ENCODE data around the gene ZNF827.

Gene ZNF827

GRCh38 chr4:145757188-145757587 is 181.4 kb downstream of the ZNF827 start:
- Mint-ChIP-seq H3K4me1 (ENCODE audit: low read depth) (peaks cover 5% of the 10 kb centered on the region), H3K9me3 (no peaks in the 10 kb centered on the region), H3K27me3 (ENCODE audit: low read depth) (no peaks in the 10 kb centered on the region), H3K27ac (no peak overlapping the region), H3K4me3 (no peak overlapping the region), H3K36me3 (ENCODE audit: low read depth) (peaks cover 17% of the 10 kb centered on the region)

DNA sequence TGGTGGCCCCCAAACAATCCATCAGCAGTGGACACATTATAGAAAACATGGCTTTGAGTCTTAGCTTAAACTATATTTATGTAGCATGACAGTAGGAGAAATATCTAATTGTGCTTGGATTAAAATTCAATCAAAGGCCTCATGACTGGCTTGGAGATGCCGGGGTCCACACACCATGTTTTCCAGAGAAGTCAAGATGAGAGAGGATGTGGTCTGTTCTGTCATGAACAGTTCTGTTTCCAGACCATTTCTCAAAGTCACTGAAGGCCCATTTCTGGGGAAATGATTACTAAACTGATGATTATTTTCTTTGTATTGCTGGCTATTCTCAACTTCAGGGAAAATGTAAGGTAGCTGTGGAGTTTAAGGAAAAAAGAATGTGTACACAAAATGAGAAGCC is 182.4 kb downstream of the ZNF827 start:
- Mint-ChIP-seq H3K36me3 (ENCODE audit: low read depth) (peaks cover 14% of the 10 kb centered on the region), H3K4me3 (no peak overlapping the region), H3K27me3 (ENCODE audit: low read depth) (no peaks in the 10 kb centered on the region), H3K4me1 (ENCODE audit: low read depth) (peaks cover 5% of the 10 kb centered on the region), H3K27ac (no peak overlapping the region), H3K9me3 (peaks cover 2% of the 10 kb centered on the region)

DNA sequence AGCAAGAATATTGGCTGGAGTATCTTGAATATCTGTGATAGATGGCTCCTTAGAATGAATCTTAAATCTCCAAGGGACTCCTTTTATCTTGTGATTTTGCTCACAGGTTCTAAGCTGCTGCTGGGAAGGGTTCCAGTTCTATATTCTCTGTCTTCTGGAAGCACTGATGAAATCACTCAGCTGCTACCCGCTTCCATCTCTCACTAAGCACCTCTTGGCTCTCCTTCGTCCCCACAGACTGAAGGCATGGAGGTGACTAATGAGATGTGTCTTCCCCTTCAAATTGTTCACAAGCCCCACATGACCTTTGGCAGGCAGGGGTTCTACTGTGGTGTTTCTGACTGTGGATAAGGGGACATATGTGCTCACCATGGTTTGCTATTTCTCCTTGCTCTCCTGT is 182.8 kb downstream of the ZNF827 start:
- Mint-ChIP-seq H3K27me3 (ENCODE audit: low read depth) (peaks cover 3% of the 10 kb centered on the region), H3K27ac (no peak overlapping the region), H3K4me1 (ENCODE audit: low read depth) (peaks cover 5% of the 10 kb centered on the region), H3K4me3 (no peak overlapping the region), H3K36me3 (ENCODE audit: low read depth) (peaks cover 14% of the 10 kb centered on the region), H3K9me3 (peaks cover 6% of the 10 kb centered on the region)

DNA sequence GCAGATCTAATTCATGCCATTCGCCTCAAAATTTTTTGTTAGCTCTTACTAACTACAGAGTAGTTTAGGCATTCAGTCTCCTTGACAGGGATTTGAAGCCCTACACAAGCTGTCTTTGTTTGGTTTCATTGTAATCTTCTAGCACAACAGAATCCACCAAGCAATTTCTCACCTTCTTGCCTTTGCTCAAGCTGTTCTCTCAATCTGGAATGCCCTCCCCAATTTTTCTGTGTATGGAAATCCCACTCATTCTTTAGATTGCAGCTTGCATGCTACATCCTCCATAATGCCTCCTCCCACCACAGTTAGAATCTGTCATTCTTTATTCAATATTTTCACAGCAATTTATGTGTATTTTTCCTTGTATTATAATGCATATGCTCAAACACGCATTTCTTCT is 195.0 kb downstream of the ZNF827 start:
- H3K36me3 Mint-ChIP-seq (ENCODE audit: low read depth): no peaks in the 10 kb centered on the region
- no peak overlapping the region for H3K27ac Mint-ChIP-seq
- no peak overlapping the region for H3K4me3 Mint-ChIP-seq
- H3K9me3 Mint-ChIP-seq: no peaks in the 10 kb centered on the region
- H3K4me1 Mint-ChIP-seq (ENCODE audit: low read depth): no peaks in the 10 kb centered on the region
- peaks cover 58% of the 10 kb centered on the region for H3K27me3 Mint-ChIP-seq (ENCODE audit: low read depth)

GRCh38 chr4:145740806-145741205 is 197.8 kb downstream of the ZNF827 start:
- Mint-ChIP-seq H3K36me3 (ENCODE audit: low read depth) (no peaks in the 10 kb centered on the region), H3K4me1 (ENCODE audit: low read depth) (no peaks in the 10 kb centered on the region), H3K27me3 (ENCODE audit: low read depth) (peaks cover 34% of the 10 kb centered on the region), H3K27ac (no peak overlapping the region), H3K4me3 (no peak overlapping the region), H3K9me3 (no peaks in the 10 kb centered on the region)

GRCh38 chr4:145739845-145740244 is 198.8 kb downstream of the ZNF827 start:
- Mint-ChIP-seq H3K4me1 (ENCODE audit: low read depth) (peaks cover 1% of the 10 kb centered on the region), H3K27me3 (ENCODE audit: low read depth) (peaks cover 29% of the 10 kb centered on the region)

GRCh38 chr4:145736241-145736831 is 202.3 kb downstream of the ZNF827 start:
- H3K4me1 Mint-ChIP-seq (ENCODE audit: low read depth): peaks cover 14% of the 10 kb centered on the region
- H3K27me3 Mint-ChIP-seq (ENCODE audit: low read depth): peaks cover 14% of the 10 kb centered on the region
- no peaks in the 10 kb centered on the region for H3K9me3 Mint-ChIP-seq
- H3K27ac Mint-ChIP-seq: no peak overlapping the region
- H3K36me3 Mint-ChIP-seq (ENCODE audit: low read depth): no peaks in the 10 kb centered on the region
- no peak overlapping the region for H3K4me3 Mint-ChIP-seq

More at GRCh38 chr4:145739845-145740244, 198.8 kb downstream of the ZNF827 start:
- no peak overlapping the region for H3K4me3 Mint-ChIP-seq
- no peaks in the 10 kb centered on the region for H3K36me3 Mint-ChIP-seq (ENCODE audit: low read depth)
- H3K9me3 Mint-ChIP-seq: no peaks in the 10 kb centered on the region
- H3K27ac Mint-ChIP-seq: no peak overlapping the region

DNA sequence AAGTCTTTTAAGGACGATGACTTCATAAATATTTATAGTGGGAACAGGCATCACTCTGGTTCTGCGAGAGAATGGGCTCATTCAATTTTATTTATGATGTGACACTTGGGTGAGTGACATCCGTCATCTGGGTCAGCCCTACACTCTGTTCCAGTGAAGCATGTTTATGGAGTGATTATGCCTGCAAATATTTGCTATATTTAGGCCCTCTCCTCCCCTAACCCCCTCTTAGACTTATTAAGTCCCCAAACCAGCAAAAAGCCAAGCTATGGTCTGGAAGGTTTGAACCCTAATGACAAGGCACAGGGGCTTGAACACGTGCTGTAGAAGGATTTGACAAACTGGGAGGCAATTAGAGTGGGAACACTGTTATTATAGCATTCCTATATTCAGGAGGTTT is 202.8 kb downstream of the ZNF827 start:
- no peak overlapping the region for H3K27ac Mint-ChIP-seq
- H3K36me3 Mint-ChIP-seq (ENCODE audit: low read depth): no peaks in the 10 kb centered on the region
- H3K9me3 Mint-ChIP-seq: no peaks in the 10 kb centered on the region
- peaks cover 15% of the 10 kb centered on the region for H3K4me1 Mint-ChIP-seq (ENCODE audit: low read depth)
- peaks cover 17% of the 10 kb centered on the region for H3K27me3 Mint-ChIP-seq (ENCODE audit: low read depth)
- no peak overlapping the region for H3K4me3 Mint-ChIP-seq

- no peak overlapping the region for H3K27ac Mint-ChIP-seq
- peaks cover 17% of the 10 kb centered on the region for H3K4me1 Mint-ChIP-seq (ENCODE audit: low read depth)
- H3K4me3 Mint-ChIP-seq: no peak overlapping the region
- no peaks in the 10 kb centered on the region for H3K9me3 Mint-ChIP-seq
- no peaks in the 10 kb centered on the region for H3K36me3 Mint-ChIP-seq (ENCODE audit: low read depth)
- peaks cover 20% of the 10 kb centered on the region for H3K27me3 Mint-ChIP-seq (ENCODE audit: low read depth)
Measured at GRCh38 chr4:145735347-145735675, 203.3 kb downstream of the ZNF827 start.

DNA sequence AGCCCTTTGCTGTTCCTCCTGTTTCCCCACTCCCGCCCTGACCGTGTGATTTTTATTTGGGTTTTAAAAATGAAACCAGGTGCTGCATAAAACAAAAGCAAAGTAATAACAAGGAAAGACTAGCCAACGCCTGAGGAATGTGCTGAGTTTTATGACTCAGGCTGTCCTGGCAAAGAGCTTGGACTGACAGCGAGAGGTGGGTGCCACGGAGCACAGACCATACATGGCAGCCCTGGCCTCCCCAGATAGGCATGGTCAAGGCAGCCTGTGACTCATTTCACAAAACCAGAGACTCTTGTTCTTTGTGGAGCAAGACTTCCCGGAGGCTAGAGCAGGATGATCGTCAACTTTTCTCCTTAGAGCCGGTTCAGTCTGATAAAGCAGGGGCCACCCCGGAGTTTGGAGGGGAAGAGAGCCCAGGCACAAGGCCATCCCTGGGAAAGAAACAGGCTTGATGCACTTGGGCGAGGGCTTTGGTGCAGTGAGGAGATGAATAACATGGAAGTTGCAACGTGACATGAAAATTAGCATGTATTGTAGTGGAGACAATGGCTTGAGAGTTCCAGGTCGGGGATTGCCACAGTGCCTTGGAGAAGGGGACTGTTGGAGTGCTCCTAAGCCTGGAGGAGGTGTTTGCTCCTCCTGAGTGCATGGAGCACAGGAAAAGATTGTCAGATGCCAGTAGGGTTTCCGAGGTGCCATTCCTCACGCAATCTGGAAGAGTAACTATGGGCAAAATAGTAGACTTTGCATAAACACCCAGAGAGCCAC is 203.9 kb downstream of the ZNF827 start:
- Mint-ChIP-seq H3K4me3 (no peak overlapping the region), H3K27ac (no peak overlapping the region)

DNA sequence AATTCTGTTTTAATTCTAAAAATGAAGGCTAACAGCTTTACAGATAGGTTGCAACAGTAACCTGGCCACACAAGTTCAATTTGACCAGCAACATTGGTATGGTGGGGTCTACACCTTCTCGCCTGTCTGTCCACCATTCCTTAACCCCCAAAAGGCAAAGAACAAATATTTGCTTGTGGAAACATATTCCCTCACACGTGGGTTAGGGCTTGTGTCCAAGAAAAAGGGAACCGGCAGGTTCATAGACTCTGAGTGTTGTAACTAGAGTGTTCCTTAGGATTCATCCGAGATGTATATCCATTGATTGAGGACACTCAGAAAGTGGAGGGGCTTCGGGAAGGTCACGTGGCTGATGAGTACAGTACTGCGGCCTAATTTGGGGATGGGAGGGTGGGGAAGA is 204.6 kb downstream of the ZNF827 start:
- no peaks in the 10 kb centered on the region for H3K9me3 Mint-ChIP-seq
- H3K27me3 Mint-ChIP-seq (ENCODE audit: low read depth): peaks cover 22% of the 10 kb centered on the region
- no peaks in the 10 kb centered on the region for H3K36me3 Mint-ChIP-seq (ENCODE audit: low read depth)
- peaks cover 17% of the 10 kb centered on the region for H3K4me1 Mint-ChIP-seq (ENCODE audit: low read depth)
- no peak overlapping the region for H3K27ac Mint-ChIP-seq
- no peak overlapping the region for H3K4me3 Mint-ChIP-seq

More for the DNA sequence above, 203.9 kb downstream of the ZNF827 start:
- Mint-ChIP-seq H3K27me3 (ENCODE audit: low read depth) (peaks cover 25% of the 10 kb centered on the region), H3K4me1 (ENCODE audit: low read depth) (peaks cover 17% of the 10 kb centered on the region), H3K9me3 (no peaks in the 10 kb centered on the region), H3K36me3 (ENCODE audit: low read depth) (no peaks in the 10 kb centered on the region)

DNA sequence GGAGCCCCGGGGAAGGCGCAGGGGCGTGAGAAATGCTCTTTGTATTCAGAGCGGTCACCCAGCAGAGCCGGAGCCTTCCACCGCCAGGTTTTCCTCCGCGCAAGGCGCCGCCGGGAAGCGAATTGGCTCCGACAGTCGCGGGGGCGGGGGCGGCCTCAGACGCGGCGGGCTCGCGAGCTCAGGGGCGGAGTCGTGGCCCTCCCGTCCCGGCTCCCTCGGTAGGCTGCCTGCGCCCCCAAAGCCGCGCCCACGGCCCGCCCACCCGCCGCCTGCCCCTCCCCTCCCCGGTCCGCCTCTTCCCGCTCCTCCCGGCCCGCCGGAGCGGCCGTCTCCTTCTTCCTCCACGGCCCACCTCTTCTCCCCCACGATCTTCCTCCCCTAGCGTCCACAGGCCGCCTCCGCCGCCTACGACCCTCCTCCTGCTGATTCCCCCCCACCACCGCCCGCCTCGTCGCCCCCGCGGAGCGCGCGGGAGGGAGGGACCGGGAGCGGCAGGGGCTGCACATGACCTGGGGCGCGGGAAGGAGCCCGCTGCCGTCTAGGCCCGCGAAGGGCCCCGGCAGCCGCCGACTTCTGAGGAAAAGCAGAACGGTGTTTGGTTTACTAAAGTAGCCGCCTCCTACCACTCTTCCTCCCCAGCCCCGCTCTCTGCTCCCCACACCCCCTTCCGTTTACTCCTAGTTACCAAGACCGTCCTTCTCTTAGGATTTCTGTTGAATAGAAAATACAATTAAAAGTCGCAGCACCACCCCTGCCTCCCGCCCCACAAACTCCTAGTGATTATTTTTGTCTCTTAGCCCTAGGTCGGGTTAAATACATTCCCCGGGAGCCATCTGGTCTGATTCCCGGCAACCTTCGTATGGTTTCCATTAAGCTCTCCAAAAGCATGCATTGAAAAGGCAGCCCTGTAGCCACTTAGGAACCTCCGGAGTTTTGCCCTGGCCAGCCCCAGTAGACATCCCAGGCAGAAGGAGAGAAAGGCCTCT is 205.4 kb downstream of the ZNF827 start:
- Mint-ChIP-seq H3K9me3 (no peaks in the 10 kb centered on the region), H3K36me3 (ENCODE audit: low read depth) (no peaks in the 10 kb centered on the region), H3K27ac (no peak overlapping the region), H3K4me3 (peak overlapping the region; percentile 71), H3K4me1 (ENCODE audit: low read depth) (peaks cover 17% of the 10 kb centered on the region), H3K27me3 (ENCODE audit: low read depth) (peaks cover 18% of the 10 kb centered on the region)

- Mint-ChIP-seq H3K4me3 (peak overlapping the region; percentile 71), H3K9me3 (no peaks in the 10 kb centered on the region), H3K36me3 (ENCODE audit: low read depth) (no peaks in the 10 kb centered on the region), H3K27ac (no peak overlapping the region), H3K4me1 (ENCODE audit: low read depth) (peaks cover 17% of the 10 kb centered on the region), H3K27me3 (ENCODE audit: low read depth) (peaks cover 18% of the 10 kb centered on the region)
Measured at GRCh38 chr4:145732001-145732815, 206.4 kb downstream of the ZNF827 start.

DNA sequence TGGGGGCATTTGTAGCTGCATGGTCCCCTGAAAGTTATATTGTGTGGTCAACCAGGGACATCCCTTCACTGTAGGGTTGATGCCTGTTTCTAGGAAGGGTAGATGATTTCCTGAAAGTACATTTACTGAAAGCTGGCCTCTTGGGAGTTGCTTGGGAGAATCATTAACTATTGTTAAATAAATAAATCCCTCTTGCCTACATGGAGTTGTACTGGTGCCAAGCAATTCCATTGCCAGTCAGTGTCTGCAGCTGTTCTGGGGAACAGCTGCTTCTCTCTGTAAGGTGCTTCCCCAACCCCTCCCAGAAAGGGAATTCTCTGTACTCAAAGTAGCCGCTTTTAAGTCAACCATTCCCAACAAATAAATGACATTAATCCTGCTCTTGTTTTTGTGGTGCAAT is 207.6 kb downstream of the ZNF827 start:
- Mint-ChIP-seq H3K4me1 (ENCODE audit: low read depth) (peaks cover 17% of the 10 kb centered on the region), H3K9me3 (no peaks in the 10 kb centered on the region), H3K4me3 (no peak overlapping the region), H3K36me3 (ENCODE audit: low read depth) (no peaks in the 10 kb centered on the region), H3K27ac (no peak overlapping the region), H3K27me3 (ENCODE audit: low read depth) (peaks cover 23% of the 10 kb centered on the region)
